Stimulated activated naive CD8-positive, alpha-beta T cell treated with anti-CD3 and anti-CD28 coated beads, Interleukin-15, Interleukin-2, amounts not matched to agents 100 U/mL and 50 U/mL, for 24 hours (primary cell): Measurements from ENCODE around the gene CFLAR.
A peak's percentile ranks its signal among the peaks of the same experiment; 100 is the strongest.
"Not testable (repeated sequence)": the region's sequence is repeated elsewhere in the genome, so short reads cannot be mapped to it uniquely, and the experiment has no call there.

Source experiments
- ATAC-seq: fragments of 150-1000 bp; cut with Tn5 transposase; one replicate; pipeline ENCODE4 v1.10.0; 2021
- DNase-seq: peaks from one replicate; pipeline ENCODE4 v3.0.0; 2021

The CFLAR gene

DNA sequence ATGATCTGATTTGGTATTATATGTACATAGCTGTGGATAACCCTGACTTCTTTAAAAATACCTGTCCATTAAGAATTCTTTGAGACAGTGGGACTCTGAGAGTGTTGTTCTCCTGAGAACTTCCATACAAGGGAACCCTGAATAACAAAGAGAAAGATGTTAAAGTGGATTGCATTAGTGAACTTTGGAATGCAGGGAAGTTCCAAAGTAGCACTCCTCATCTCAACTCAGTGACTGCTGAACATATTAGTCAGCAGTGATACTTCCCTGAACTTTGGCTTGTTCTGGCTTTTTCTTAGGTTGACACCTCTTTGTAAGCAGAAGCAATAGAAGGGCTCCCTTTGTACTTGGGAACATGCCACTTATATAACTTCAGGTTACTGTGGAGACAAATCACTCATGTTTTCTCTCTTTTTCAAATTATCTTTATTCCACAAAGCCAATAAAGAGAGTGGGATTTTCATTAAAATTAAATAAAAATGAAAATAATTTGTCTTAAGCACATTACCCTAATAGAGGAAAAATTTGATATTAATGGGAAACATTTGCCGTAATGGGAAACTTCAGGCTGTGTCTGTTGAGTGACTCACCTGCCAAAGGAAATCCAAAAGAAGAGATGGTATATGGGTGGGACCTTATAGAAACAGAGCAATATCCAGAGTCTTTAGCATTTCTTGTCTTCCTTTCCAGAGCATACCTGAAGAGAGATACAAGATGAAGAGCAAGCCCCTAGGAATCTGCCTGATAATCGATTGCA lies 33.3 kb downstream of the CFLAR start:
- no peak for ATAC-seq
- no peak for DNase-seq

DNA sequence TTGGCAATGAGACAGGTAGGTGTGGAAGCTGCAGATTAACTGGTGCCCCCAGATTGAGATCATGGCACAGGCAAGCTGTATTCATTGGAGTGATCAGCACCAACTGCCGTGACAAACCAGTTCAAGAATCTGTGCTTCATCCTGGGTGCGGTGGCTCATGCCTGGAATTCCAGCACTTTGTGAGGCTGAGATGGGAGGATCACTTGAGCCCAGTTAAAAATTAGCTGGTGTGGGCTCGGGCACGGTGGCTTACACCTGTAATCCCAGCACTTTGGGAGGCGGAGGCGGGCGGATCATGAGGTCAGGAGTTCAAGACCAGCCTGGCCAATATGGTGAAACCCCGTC lies 33.8 kb downstream of the CFLAR start:
- ATAC-seq, DNase-seq: not testable (repeated sequence)

- DNase-seq (no peak), ATAC-seq (no peak)
Measured at GRCh38 chr2:201150454-201151020, 34.6 kb downstream of the CFLAR start.

- ATAC-seq (peak; percentile 30), DNase-seq (no peak)
Measured at GRCh38 chr2:201151127-201151981, 35.4 kb downstream of the CFLAR start.

DNA sequence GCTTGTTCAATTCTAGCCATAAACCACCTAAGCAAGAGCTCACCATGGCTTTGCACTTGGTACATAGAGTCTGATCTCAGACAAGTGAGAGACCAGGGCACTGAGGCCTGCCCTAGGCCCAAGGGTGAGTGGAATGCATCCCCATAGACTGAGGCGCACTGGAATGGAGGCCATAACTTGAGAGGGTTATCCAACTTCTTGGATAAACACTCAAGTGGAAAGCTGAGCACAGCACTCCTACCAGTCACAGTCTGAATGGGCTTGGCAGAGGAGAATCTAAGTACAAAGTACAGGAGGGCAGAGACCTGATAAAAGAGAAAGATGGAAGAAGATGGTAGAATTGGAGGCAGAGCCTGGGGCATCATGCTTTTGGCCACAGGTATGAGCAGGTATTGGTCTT lies 36.6 kb downstream of the CFLAR start:
- ATAC-seq (no peak), DNase-seq (no peak)

DNA sequence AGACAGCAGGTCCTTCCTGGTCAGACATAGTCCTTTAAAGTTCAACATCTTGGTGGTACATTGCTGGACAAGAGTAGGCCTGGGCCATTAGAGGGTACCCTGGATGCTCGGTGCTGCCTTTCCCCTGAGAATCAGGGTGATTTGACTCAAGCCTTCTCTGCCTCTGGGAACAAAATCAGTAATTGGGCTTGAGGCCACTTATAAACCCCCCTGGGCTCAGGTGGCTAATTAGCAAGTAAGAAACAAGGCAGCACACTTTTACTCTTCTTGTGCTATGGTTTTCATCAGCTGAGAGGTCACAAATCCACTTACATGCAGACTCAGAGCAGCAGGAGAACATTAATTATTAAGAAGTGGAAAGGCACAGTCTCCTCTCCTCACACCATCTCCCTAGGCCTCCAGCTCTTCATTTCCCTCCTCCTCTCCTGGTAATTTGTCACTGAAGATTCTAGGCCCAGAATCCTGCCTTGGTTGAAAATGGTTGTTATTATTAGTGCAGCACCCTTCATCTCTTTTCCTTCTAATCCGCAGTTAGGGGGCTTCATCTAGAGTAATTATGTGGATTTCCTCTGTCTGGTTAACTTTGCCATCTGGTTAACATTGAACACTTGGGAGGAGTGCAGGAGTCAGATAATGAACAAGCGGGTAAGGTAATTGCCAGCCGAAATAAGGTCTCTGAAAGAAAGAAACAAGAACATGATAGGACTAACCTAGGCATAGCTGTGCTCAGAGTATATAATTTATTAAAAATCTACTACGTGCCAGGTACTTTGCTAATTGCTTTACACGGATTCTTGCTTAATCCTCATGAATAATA lies 37.2 kb downstream of the CFLAR start:
- DNase-seq (no peak), ATAC-seq (no peak)

DNA sequence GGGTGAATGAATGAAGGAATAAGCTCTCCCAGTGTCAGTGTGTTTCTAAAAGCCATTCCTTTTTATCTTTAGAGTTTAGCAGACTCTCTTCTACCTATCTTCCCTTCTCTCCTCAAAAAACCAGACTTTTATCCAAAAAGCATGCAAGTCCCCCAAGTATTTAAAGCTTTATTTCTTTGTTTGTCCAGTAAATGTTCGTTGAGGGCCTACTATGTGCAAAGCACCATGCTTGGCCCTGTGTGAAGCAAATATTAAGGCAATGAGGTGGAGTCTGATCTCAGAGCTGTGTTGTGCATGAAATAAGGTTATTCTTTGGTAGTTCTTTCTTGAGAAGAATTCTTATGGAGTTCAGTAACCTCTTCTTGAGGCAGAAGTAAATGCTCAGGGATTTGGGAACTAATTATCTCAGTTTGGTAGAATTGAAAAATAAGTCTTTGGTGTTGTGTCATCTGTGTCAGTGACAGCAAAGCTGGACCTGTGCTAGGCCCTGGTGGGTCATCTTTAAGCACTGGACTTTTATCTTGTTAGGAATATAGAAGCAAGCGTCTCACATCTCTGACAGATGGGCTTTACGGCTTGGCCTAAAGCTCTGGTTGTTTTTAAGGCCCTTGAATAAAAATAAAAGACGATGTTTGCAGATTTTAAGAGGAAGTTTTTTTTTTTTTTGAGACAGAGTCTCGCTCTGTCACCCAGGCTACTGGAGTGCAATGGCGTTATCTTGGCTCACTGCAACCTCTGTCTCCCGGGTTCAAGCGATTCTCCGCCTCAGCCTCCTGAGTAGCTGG lies 38.8 kb downstream of the CFLAR start:
- DNase-seq (no peak), ATAC-seq (no peak)

GRCh38 chr2:201156036-201156435 lies 40.1 kb downstream of the CFLAR start:
- DNase-seq (no peak), ATAC-seq (no peak)

GRCh38 chr2:201156640-201157039 lies 40.7 kb downstream of the CFLAR start:
- DNase-seq (no peak), ATAC-seq (no peak)

GRCh38 chr2:201157694-201158093 lies 41.7 kb downstream of the CFLAR start:
- peak; percentile 55 for ATAC-seq
- no peak for DNase-seq

DNA sequence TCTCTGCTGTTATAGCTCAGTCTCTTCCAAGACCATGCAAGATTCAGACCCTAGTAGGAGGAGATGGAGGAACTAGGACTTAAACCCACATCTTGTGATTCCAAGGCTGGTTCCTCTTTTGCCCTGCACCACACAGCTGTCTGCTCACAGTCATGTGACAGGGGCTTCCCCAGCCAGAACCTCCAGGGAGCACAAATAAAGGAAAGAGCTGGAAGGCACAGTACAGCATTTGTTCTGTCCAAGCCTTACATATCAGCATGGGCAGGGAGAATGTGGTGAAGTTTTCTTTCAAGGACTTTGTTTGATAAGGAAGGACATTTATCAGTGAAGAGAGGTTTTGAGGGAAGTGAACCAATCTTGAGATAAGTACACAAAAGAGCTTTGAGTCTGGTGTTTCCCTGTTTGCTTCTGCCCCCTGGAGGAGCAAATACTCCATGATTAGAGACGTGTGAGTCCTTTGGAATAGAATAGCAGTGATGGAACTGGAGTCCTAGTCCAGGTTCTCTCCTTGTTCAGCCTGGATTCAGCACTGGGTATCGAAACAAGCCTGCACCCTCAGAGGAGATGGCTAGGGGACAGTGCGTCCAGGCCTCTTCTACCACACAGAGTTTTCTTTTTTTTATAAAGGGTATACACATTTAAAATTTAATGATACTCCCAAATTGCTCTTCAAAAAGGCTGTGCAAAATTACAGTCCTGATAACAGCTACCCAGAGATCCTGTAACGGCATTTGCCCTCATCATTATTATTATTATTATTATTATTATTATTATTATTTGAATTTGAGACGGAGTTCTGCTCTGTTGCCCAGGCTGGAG lies 42.4 kb downstream of the CFLAR start:
- ATAC-seq (peak; percentile 44), DNase-seq (peak; percentile 47)

GRCh38 chr2:201164166-201164565 lies 48.2 kb downstream of the CFLAR start:
- DNase-seq (no peak), ATAC-seq (no peak)

DNA sequence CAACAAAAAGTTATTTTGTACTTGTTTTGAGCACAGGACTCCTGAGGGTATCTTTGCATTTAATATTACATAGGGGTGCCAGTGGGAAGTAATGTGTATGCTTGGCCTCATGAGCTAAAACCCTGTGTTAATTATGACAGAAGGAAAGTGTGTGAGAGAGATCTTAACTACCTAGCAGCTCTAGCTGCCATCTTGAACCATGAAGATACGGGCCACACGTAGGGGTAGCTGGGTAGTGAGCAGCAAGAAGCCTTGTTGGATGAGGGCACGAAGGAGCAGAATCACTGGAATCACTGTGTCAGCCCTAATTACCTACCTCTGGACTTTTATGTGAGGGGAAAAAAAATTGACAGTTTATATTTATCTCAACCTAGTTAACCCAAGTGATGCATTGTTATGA lies 51.6 kb downstream of the CFLAR start:
- ATAC-seq, result no peak

DNA sequence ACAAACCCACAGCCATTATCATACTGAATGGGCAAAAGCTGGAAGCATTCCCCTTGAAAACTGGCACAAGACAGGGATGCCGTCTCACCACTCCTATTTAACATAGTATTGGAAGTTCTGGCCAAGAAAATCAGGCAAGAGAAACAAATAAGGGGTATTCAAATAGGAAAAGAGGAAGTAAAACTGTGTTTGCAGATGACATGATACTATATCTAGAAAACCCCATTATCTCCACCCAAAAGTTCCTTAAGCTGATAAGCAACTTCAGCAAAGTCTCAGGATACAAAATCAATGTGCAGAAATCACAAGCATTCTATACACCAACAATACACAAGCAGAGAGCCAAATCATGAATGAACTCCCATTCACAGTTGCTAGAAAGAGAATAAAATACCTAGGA lies 52.5 kb downstream of the CFLAR start:
- DNase-seq, ATAC-seq: not testable (repeated sequence)

More for the DNA sequence above, 51.6 kb downstream of the CFLAR start:
- DNase-seq, result no peak

- ATAC-seq, result no peak
Measured at GRCh38 chr2:201171259-201171814, 55.4 kb downstream of the CFLAR start.

GRCh38 chr2:201172279-201172678 lies 56.3 kb downstream of the CFLAR start:
- DNase-seq, result no peak
- no peak for ATAC-seq

More at GRCh38 chr2:201171259-201171814, 55.4 kb downstream of the CFLAR start:
- DNase-seq, result no peak

DNA sequence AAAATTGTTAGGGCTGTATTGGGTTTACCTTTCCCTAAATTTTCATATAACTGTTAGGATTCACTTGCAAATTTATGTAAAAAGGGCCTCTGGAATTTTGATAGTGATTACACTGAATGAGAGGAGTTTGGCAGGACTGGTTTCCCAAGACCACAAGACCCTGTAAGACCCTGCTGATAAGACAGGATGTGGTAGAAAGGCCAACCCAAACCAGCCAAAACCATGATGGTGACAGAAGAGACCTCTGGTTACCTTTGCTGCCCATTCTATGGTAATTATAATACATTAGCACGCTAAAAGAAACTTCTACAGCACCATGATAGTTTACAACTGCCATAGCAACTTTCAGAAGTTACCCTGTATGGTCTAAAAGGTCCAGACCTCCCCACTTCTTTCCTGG lies 58.7 kb downstream of the CFLAR start:
- ATAC-seq (no peak), DNase-seq (no peak)

GRCh38 chr2:201176081-201176481 lies 60.1 kb downstream of the CFLAR start:
- DNase-seq, result no peak

GRCh38 chr2:201180010-201180409 lies 64.0 kb downstream of the CFLAR start:
- DNase-seq (no peak), ATAC-seq (no peak)

More at GRCh38 chr2:201176081-201176481, 60.1 kb downstream of the CFLAR start:
- ATAC-seq, result no peak
